ACC112 (cell line): ENCODE data around the gene ATP5PD.
"Not testable (repeated sequence)": the region's sequence is repeated elsewhere in the genome, so short reads cannot be mapped to it uniquely, and the experiment has no call there.

ENCODE experiments used
- H2AFZ ChIP-seq: fragments of 200-600 bp; sonication (generic); one replicate; pipeline ENCODE4 v1.6.0; 2017; ENCODE audit warnings: antibody characterized with exemption, low read length; ENCODE audit not compliant: unreplicated experiment
- H3K27ac ChIP-seq: fragments of 200-600 bp; sonication (generic); 2 replicates; pipeline ENCODE4 v1.5.1; 2014; ENCODE audit warnings: low read depth, mild to moderate bottlenecking, antibody characterized with exemption, low read length, moderate library complexity
- H3K27me3 ChIP-seq: fragments of 200-600 bp; sonication (generic); 2 replicates; pipeline ENCODE4 v1.6.1; 2014; ENCODE audit warnings: mild to moderate bottlenecking, antibody characterized with exemption, low read length, moderate library complexity, mixed read lengths; ENCODE audit not compliant: insufficient read depth
- H3K36me3 ChIP-seq: fragments of 200-600 bp; sonication (generic); 2 replicates; pipeline ENCODE4 v1.6.1; 2016; ENCODE audit warnings: mild to moderate bottlenecking, antibody characterized with exemption, low read length, moderate library complexity, mixed read lengths; ENCODE audit not compliant: insufficient read depth
- H3K4me1 ChIP-seq: fragments of 200-600 bp; sonication (generic); one replicate; pipeline ENCODE4 v1.6.1; 2016; ENCODE audit warnings: low read length, mixed read lengths; ENCODE audit not compliant: insufficient read depth, unreplicated experiment, control insufficient read depth
- H3K4me3 ChIP-seq: fragments of 200-600 bp; sonication (generic); 2 replicates; pipeline ENCODE4 v1.5.1; 2014; ENCODE audit warnings: mild to moderate bottlenecking, low read depth, low read length
- H3K79me2 ChIP-seq: fragments of 200-600 bp; sonication (generic); one replicate; pipeline ENCODE4 v1.6.0; 2016; ENCODE audit warnings: low read length; ENCODE audit not compliant: control insufficient read depth, unreplicated experiment, insufficient read depth

ATP5PD gene

GRCh38 chr17:75075597-75076336 lies 29.0 kb upstream of the ATP5PD start:
- Histone ChIP-seq H3K4me3 (no peak overlapping the region), H3K27ac (no peak overlapping the region), H3K4me1 (peaks cover 26% of the 10 kb centered on the region), H3K79me2 (no peaks in the 10 kb centered on the region), H2AFZ (no peak overlapping the region), H3K36me3 (no peaks in the 10 kb centered on the region), H3K27me3 (no peaks in the 10 kb centered on the region)

DNA sequence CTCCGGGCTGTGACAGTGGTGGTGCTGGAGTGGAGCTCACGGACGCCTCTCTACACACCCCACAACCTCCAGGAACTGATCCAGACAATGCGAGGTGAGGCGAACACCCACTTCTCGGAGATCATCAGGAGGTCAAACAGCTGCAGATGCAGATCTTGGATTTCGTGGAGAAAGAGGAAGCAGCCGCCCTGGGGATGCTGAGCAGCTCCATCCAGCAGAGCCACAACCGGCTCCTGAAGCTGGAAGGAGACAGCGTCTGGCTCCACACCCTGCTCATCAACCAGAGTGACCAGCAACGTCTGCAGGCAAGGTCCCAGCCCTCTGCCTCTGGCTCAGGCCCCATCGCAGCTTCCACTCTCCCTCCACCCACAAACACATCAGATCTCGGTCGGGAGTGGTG lies 27.8 kb upstream of the ATP5PD start:
- H3K4me1 ChIP-seq, result peaks cover 20% of the 10 kb centered on the region
- H2AFZ ChIP-seq, result no peak overlapping the region
- no peak overlapping the region for H3K27ac ChIP-seq
- H3K4me3 ChIP-seq, result no peak overlapping the region
- no peaks in the 10 kb centered on the region for H3K36me3 ChIP-seq
- no peaks in the 10 kb centered on the region for H3K79me2 ChIP-seq
- no peaks in the 10 kb centered on the region for H3K27me3 ChIP-seq

DNA sequence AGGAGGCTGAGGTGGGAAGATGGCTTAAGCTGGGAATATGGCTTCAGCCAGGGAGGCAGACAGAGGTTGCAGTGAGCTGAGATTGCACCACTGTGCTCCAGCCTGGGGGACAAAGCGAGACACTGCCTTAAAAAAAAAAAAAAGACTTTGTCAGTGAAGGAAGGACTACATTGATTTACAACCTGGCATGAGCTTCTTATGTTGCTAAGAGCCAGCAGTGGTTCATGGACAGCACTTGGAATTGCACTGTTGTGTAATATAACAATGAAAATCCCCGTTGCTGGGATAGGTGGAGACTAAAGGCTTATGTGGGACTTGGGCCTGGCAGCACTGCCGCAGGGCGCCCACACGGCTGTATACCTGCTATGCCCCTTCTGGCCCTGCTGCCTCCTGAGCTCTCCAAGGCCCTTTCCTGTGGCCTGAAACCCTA lies 26.9 kb upstream of the ATP5PD start:
- H3K27me3 ChIP-seq, result no peaks in the 10 kb centered on the region
- peaks cover 11% of the 10 kb centered on the region for H3K4me1 ChIP-seq
- no peaks in the 10 kb centered on the region for H3K79me2 ChIP-seq
- no peaks in the 10 kb centered on the region for H3K36me3 ChIP-seq
- no peak overlapping the region for H3K27ac ChIP-seq
- no peak overlapping the region for H3K4me3 ChIP-seq
- H2AFZ ChIP-seq, result no peak overlapping the region

DNA sequence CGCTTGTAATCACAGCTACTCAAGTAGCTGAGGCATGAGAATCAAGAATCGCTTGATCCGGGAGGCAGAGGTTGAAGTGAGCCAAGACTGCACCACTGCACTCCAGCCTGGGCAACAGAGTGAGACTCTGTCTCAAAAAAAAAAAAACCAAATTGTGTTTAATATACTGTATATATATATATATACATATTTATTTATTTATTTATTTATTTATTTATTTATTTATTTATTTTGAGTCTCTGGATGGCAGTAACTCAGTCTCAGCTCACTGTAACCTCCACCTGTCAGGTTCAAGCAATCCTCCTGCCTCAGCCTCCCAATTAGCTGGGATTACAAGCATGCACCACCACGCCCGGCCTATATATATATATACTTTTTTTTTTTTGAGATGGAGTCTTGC lies 26.1 kb upstream of the ATP5PD start:
- not testable (repeated sequence) for H2AFZ ChIP-seq, H3K4me3 ChIP-seq, H3K27me3 ChIP-seq, H3K27ac ChIP-seq, H3K4me1 ChIP-seq, H3K79me2 ChIP-seq, H3K36me3 ChIP-seq

- H3K4me3 ChIP-seq, H2AFZ ChIP-seq, H3K4me1 ChIP-seq, H3K79me2 ChIP-seq, H3K27me3 ChIP-seq, H3K36me3 ChIP-seq, H3K27ac ChIP-seq: not testable (repeated sequence)
These were observed 24.9 kb upstream of the ATP5PD start for GRCh38 chr17:75071478-75072271.

DNA sequence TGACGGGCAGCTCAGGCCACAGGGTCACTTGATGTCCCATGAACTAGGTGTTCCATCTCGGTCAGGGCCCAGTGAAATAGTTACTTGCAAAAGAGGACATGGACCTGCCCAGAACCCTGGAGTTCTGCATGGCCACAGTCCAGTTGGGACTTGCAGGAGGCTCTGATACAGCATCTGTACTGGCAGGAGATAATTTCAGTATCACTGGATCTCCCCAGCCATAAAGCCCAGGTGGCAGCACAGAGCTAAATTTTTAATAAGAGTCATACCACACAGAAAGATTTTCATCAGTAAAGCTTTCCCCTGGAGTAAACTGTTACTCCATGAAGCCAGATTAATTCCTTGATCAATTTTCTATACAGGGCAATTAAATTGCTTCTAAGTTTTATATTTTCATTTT lies 23.0 kb upstream of the ATP5PD start:
- H2AFZ ChIP-seq, result no peak overlapping the region
- H3K27ac ChIP-seq, result no peak overlapping the region
- peaks cover 6% of the 10 kb centered on the region for H3K4me1 ChIP-seq
- no peaks in the 10 kb centered on the region for H3K36me3 ChIP-seq
- H3K27me3 ChIP-seq, result no peaks in the 10 kb centered on the region
- no peaks in the 10 kb centered on the region for H3K79me2 ChIP-seq
- no peak overlapping the region for H3K4me3 ChIP-seq

GRCh38 chr17:75068750-75069149 lies 22.0 kb upstream of the ATP5PD start:
- Histone ChIP-seq H3K36me3 (no peaks in the 10 kb centered on the region), H3K4me3 (no peak overlapping the region), H2AFZ (no peak overlapping the region), H3K79me2 (no peaks in the 10 kb centered on the region), H3K27ac (no peak overlapping the region), H3K4me1 (peaks cover 6% of the 10 kb centered on the region), H3K27me3 (no peaks in the 10 kb centered on the region)

DNA sequence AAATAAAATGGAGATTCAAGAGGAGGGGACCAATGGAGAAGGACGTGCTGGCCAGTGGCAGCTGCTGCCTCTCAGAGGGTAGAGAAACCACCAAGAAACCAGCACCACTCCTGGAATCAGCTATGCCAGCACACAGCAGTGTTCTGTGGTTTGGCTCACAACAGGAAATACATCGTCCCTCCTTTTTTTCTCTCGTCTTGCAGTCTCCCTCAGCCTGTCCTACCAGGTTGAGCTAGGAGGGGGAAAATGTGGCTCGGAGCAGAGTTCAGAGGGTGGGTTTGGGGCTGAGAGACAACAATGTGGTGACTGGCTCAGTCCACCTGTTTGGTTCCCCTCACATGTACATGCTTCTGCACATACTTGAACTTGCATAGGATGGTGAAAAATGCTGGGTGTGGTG lies 21.1 kb upstream of the ATP5PD start:
- H3K27ac ChIP-seq, result no peak overlapping the region
- H3K27me3 ChIP-seq, result no peaks in the 10 kb centered on the region
- H3K79me2 ChIP-seq, result no peaks in the 10 kb centered on the region
- no peaks in the 10 kb centered on the region for H3K36me3 ChIP-seq
- H2AFZ ChIP-seq, result no peak overlapping the region
- no peak overlapping the region for H3K4me3 ChIP-seq
- H3K4me1 ChIP-seq, result peaks cover 6% of the 10 kb centered on the region

GRCh38 chr17:75065562-75066151 lies 18.9 kb upstream of the ATP5PD start:
- no peak overlapping the region for H2AFZ ChIP-seq
- H3K27ac ChIP-seq, result no peak overlapping the region
- H3K4me3 ChIP-seq, result no peak overlapping the region
- H3K4me1 ChIP-seq, result peaks cover 6% of the 10 kb centered on the region
- H3K79me2 ChIP-seq, result no peaks in the 10 kb centered on the region
- no peaks in the 10 kb centered on the region for H3K27me3 ChIP-seq
- H3K36me3 ChIP-seq, result peaks cover 5% of the 10 kb centered on the region; the same call in 1 of the 2 replicates

DNA sequence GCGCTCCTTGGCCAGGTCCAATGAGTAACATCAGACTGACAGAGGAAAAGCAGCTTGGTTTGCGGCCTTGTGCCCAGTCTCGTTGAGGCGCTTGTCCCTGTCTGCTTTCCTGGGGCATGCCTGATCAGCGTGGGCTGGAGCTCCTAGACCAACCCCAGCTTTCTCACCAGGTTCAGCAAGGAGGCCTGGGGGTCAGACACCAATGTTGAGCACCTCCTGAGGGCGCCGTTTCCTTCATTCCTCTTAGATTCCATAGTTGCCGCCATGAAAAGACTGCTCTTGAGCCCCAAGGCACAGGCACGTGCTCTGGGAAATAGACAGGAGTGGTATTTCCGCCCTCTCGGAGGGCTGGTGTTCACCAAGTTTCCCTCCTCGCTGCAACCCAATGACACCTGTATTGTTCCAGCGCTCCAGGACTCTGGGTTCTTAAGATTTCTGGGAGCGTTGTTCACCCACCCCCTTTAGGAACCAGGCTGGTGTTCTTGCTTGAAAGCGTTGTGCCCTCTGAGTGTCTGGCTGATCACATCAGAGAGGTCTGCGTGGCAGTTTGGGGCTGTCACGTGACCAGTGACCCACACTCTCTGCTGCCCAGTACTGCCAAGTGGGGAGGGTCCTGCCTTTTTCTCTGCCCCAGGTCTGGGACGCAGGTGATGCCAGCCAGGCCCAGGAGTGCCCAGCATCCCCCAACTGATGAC lies 18.2 kb upstream of the ATP5PD start:
- Histone ChIP-seq H3K36me3 (peaks cover 5% of the 10 kb centered on the region; the same call in 1 of the 2 replicates), H3K4me3 (no peak overlapping the region), H3K27me3 (no peaks in the 10 kb centered on the region), H3K79me2 (no peaks in the 10 kb centered on the region), H3K4me1 (peaks cover 6% of the 10 kb centered on the region), H2AFZ (no peak overlapping the region), H3K27ac (no peak overlapping the region)
